NCI-H2196 (cell line): ENCODE results near the gene RASA2.
A peak's percentile ranks its signal among the peaks of the same experiment; 100 is the strongest.
"Not testable (repeated sequence)": the region's sequence is repeated elsewhere in the genome, so short reads cannot be mapped to it uniquely, and the experiment has no call there.

Experiments used
- DNase-seq: peaks from one replicate; lab custom pipeline; 2025; ENCODE audit not compliant: unreplicated experiment; lab: John Stamatoyannopoulos, UW

The RASA2 gene

DNA sequence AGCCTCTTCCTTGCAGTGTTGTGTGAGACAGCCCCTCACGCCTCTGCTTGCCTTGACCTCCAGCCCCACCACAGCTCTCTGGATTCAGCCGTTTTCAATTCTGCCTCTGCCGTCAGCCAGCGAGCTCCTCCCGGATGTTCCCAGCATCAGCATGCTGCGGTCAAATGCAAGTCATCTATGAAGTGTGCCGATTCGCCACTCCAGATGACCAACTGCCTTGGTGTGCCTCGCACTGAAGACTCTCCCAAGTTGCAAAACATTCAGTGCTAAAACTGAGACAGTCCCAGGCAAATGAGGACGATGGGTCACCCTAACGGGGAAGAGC is 30.6 kb upstream of the RASA2 start:
- DNase-seq, result no peak

DNA sequence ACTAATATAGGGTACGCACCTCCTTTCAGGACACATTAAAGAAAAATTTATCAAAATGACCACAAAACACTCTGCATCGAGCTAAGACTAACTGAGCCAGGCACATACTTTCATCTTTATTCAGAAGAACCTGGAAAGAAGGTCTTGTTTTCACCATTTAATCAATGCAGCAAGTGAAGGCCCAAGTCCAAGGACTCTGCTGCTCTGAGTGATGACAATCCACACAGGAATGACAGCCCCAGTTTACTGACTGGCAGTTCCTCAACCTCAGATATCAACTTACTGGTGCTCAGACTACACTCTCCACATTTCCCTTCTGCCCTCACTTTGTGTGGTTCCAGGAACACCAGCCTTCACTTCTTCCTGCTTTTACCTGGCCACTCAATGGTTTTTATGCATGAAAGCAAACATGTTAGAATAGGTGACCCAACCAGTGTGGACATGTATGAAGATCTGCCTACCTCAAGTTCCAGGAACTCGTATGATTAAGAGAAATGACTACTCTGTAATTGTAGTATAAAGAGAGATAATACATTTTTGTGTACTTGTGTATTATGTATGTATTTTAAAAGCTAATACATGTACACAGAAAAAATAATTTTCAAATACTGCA is 29.1 kb upstream of the RASA2 start:
- no peak for DNase-seq

DNA sequence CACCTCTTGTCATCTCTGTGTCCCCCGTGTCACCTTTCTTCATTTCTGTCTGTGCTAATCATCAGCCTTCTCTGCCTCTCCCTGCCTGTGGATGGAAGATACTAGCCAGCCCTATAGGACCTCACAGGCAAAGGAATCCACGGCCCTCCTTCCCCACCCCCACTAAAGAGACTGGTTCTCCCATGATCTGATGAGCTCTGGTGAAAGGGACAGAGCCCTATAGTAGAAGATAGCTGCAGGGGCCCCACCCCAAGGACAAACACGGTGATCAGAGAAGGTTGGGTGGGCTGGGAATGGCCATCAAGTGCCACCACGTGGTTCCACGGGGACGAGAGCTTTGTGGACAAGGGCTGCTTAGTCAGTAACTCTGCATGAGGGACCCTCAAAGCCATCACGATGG is 27.8 kb upstream of the RASA2 start:
- DNase-seq, result no peak

DNA sequence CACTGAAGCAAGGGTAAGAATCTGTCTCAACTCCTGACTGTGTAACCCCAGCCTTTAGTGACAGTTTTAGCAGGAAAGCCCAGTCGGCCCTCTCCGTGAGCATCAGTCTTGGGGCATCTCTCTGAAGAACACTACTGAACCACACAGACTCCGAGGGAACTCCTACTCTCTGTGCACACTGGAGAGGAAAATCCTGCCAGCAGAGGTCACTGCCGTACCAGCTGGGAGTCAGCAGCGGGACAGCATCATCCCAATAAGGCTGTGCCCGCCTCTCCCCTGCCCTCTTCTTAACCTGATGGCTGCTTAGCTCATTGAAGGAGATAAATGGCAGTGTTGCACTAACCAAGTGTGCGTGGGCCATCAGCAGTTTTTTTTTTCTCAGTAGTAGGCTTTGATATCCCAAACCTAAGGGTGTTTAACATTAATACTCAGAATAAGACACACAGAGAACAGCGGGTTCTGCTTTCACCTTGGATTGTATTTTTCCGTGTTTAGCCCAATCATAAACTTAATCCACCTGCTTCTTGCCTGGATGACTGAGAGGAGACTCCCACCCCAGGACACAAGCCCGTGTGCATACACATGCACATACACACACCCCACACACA is 26.6 kb upstream of the RASA2 start:
- DNase-seq, result peak; percentile 89

DNA sequence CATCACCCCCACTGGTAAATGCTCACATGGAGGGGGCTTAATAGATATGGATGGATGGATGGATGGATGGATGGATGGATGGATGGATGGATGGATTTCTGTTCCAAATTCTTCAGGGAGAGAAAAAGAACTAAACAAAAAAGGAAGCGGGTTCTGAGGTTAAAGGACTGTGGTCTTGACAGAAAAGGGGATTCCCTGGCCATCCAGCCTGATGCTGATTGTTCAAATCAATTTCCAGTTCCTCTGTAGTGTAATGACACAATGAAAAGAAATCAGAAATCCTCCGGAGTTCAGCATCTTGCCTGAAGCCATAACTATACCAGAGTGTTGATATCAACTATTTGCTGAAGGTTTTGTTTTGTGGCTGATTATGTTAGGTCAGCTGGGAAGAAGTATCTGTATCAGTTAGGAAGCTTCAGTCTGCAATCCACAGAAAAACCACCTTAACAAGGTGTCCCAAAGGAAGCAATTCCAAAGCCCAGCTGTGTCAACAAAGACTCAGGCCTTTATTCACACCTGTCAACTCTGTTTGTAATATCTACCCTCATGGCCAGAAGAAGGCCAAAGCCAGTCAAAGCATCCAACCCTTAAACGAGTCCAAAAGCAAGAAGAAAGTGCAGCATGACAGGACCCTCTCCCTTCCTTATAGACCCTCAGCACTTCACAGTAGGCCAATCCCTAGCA is 24.5 kb upstream of the RASA2 start:
- peak; percentile 32 for DNase-seq

DNA sequence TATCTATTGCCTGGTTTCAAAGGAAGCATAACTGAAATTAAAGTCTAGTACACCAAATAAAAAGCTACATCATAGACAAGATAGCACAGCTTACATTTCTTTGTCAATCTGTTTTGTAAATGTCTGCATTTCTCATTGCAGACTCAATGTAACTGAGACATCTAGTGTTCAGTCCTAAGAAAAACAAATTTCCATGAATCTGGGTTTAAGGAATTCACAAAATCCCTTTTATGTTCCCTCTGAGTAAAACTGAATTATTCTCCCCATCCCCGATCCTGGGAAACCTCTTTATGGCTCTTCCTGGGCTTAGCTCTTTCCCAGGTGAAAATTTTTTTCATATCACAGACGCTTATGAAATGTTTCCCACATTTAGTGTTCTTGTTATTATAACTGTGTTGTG is 21.6 kb upstream of the RASA2 start:
- no peak for DNase-seq

DNA sequence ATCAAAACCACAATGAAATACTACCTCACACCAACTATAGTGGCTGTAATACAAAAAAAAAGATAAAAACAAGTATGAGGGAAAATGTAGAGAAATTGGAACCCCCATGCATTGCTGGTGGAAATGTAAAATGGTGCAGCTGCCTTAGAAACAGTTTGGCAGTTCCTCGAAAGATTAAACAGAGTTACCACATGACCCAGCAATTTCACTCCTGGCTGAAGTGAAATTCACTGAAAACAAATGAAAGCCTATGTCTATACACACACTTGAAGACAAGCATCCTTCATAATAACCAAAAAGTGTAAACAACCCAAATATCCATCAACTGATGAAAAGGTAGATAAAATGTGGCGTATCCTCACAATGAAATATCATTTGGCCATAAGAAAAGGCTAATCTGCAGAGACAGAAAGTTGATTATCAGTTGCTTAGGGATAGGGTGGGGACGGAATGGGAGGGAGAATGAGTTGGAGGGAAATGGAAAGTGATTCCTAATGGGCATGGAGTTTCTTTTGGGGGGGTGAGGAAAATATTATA is 20.1 kb upstream of the RASA2 start:
- no peak for DNase-seq

DNA sequence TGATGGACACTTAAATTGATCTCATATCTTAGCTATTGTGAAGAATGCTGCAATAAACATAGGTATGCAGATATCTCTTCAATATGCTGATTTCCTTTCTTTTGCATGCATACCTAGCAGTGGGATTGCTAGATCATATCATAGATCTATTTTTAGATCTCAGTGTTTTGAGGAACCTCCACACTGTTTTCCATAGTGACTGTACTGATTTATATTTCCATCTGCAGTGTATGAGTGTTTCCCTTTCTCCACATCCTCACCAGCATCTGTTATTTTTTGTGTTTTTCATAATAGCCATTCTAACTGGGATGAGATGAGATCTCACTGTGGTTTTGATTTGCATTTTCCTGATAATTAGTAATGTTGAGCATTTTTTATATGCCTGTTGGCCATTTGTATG is 17.1 kb upstream of the RASA2 start:
- no peak for DNase-seq

DNA sequence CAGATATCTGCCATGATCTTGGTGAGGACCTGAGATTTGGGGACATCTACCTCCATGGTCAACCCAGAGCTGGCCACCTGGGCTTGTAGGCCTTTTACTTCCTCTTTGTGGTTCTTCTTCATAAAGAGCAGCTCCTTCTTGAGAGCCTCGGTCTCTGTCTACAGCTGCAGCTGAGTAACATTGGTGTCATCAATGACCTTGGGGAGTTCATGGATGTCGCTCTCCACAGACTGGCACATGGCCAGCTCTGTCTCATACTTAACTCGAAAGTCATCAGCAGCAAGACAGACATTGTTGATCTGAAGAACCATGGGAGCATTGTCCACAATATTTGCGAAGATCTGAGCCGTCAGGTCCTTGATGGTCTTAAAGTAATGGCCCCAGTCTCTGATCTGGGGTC is 15.7 kb upstream of the RASA2 start:
- no peak for DNase-seq

DNA sequence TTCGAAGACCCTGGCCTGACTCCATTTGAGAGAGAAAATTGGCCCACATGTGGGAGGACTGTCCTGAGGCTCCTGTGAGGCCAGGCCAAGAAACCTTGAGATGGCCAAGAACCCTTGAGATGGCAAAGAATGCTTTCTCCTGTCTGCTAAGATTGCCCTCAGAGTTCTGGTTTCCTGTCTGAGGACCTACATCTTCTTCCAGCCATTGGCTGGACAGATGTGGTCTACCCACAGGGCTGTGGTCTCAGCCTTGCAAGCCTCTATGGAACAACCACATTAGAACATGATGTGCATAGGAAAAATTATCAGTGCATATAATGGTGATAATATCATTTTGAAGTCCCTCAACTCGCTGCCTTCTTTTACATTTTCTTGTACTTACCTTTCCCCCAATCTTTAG is 10.8 kb upstream of the RASA2 start:
- no peak for DNase-seq

DNA sequence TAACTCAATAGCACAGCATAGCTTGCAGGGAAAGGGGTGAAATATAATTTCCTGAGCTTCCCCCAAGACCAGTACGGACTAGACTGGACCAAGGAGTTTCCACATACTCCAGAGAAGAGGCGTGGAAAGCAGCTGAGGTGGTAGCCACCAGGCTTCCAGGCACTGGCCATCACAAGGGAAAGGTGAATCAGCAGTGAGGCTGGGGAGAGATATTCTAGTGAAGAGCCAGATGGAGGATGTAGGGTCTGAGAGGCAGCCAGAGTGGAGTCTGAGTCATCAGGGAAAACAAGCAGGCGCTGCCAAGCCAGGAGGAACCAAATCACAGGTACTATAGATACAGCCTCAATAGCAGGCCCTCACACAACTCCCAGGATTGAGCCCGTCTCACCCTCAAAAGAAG is 9.6 kb upstream of the RASA2 start:
- peak; percentile 66 for DNase-seq

DNA sequence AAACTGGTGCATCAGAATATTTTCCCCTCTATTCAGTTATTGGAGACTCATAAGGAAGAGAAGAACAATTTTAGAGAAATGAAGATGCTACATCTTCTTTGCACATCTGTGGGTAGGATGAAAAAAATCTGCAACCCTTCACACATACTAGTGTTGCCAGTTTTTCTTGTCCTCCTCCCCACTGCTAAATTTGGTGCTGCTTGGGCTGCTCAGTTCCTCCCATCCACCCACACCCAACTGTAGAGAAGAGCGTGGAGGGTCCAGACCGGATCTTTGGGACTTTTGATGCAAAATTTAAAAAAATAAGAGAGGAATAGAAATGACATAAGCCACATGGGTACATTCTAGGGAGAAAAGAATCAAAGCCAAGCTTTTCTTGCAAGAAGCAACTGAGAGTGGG is 8.7 kb upstream of the RASA2 start:
- no peak for DNase-seq

DNA sequence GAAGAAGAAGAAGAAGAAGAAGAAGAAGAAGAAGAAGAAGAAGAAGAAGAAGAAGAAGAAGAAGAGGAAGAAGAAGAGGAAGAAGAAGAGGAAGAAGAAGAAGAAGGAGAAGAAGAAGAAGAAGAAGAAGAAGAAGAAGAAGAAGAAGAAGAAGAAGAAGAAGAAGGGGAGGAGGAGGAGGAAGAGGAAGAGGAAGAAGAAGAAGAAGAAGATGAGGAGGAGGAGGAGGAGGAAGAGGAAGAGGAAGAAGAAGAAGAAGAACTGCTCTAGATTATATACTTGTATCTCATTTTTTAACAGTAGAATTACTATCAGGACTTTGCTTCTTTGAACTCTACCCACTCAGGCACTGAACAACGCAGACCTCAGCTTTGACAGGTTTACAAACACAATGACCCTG is 8.0 kb upstream of the RASA2 start:
- not testable (repeated sequence) for DNase-seq

DNA sequence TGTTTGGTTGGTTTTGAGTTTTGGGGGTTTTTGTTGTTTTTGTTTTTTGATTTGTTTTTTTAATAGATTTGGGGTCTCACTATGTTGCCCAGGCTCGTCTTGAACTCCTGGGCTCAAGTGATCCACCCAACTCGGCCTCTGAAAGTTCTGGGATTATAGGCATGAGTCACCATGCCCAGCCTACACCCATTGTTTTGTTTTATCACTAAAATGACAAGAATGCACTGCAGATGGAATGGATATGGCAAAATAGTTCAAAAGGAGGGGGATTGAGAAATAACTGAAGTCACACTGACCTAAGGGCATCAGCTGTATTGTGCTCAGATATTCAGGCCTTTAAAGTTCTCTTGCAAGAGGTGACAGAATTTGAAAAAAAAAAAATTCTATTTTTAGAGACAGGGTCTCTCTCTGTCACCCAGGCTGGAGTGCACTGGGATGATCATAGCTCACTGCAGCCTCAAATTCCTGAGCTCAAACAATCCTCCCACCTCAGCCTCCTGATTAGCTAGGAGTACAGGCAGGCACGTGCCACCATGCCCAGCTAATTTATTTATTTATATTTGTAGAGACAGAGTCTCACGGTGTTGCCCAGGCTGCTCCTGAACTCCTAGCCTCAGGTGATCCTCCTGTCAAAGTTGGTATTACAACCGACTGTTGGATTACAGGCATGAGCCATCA is 4.4 kb upstream of the RASA2 start:
- DNase-seq, result no peak

DNA sequence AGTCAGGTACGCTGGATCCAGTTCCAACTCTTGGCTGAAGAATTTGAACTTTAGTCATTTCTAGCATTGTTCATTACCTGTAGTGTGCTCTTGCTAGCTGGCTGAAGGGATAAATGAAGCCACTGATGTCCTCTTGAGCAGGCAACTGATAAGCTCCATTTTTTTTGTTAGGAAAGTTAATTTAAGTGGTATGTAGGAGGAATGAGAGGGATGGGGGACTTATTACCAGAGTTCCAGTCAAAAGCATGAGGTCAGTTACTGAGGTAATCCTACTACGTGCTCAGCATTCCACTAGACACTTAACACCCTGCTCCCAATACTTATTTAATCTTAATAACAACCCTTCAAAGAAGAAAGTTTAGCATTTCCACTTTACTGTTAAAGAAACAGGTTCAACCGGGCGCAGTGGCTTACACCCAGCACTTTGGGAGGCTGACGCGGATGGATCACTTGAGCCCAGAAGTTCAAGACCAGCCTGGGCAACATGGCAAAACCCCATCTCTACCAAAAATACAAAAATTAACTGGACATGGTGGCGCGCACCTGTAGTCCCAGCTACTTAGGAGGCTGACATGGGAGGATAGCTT is 2.0 kb upstream of the RASA2 start:
- DNase-seq, result no peak

DNA sequence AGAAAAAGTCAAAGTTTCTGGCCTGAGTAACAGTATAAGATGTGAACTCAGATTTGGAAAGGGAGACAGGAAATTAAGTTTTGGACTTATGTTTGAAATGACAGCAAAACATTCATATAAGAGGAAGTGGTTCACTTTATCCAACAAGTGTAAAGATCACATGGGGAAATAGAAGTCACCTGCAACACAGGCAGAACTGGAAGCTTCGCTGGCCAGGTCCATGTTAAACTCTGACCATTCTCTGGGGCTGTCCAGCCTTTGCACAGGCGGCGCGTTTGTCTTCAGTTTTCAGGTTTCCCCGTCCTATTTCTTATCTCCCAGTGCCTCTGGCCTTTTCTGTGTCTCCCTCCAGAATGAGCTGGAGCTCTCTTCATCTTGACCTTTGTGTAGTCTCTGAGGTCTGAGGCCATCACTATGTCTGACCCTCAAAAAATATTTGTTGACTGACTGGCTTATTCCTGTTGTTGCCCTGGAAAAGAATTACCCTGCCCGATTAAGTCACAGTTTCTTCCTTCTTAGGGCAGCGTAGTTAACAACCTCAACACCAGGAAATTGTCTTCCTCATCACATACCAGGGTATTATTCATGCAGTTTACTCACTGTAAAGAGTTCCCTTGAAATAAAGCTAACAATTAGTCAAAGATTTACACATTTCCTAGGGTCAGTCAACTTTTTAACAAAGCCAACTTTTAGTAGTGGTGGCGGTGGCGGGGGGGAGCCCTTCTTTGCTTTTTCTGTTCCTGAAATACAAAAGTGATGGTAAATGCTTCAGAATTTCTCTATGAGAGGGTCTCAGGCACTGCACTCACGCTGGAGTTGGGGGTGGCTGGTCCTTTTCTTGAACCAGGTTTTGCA is 959 bp upstream of the RASA2 start:
- DNase-seq, result no peak

DNA sequence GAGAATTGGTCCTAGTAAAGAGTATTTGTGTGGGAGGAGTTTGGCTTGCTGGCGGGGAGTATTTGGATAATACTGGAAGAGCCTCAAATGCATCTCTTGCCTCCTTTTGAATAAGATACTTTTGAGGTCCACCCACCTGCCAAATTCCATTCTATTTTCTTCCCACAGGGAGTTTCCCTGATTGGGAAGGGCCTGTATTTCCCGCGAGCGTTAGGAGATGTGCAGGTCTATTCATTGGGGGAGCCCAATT is 406 bp upstream of the RASA2 start:
- no peak for DNase-seq

DNA sequence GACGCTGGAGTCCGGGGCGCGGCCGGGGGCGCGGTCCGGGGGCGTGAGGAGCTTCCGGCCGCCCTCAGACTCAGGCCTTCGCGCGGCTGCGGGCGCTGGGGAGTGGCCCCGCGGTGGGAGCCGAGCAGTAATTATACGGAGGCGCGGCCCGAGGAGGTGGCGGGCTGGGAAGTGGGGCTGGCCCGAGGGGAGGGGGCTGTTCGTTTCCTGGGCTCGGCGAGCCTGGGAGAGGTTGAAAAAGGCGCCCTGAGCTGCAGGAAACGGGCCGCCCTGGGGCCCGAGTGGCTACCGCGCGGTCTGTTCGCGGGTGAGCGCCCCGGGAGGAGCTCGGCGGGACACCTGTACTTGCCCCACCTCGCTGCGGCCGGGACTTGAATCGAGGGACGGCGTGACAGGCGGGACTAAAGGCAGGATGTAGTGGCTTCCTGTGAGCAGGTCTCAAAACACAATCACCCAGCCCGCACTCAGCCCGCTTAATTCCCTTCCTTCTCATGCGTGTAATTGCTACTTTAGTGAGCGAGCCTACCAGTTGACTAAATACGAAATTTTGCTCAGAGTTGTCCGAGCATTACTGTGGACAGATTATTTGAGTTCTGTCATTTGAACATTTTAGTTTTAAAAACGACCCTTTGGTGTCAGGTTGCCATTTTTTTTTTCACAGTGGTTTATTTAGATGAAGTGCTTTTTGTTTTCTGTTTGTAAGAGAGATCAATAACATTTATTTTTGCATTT is 860 bp downstream of the RASA2 start:
- peak; percentile 75 for DNase-seq

DNA sequence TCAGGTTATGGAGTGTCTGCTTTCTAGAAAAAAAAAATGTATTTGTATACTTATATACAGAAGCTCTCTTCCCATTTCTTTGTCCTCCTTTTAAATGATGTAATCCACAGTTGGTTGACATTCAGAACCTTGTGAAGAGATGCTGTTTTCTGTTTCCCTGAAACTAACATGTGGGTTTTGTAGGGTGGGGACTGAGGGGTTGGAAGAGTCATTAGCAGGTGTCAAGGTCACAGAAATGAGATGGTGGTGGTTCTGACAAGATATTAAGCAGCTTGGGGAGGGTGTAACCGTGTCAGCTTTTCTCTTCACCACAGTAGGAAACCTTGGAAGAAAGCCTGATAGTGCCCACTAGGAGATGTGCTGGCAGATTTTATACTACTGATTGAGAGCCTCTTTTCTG is 2.4 kb downstream of the RASA2 start:
- DNase-seq, result no peak

DNA sequence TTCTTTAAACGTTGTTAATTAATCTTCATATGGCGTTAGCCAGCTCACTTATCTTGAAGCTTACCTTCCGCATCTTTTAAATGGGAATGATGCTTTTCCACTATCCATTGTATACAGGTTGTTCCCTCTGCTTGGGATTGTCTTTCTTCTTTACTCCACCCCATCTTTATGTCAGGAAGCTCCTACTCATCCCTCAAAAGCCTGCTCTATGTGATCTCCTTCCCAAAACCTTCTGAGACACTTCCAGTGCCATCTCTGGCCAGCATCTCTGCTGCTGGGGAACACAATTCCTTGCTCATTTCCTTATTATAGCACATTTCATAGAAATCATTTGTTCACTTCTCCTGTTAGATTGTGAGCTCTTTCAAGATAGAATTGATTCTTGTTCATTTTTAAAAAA is 4.3 kb downstream of the RASA2 start:
- DNase-seq, result no peak
